Suprapubic skin (tissue), 3 donors: ENCODE results near the gene SLC24A4.

Experiments
- EP300 ChIP-seq: sonication (generic); formaldehyde crosslinking; IDR thresholded peaks from one replicate; pipeline ENCODE4 v1.6.1; 2017; ENCODE audit warnings: antibody characterized with exemption
- TF ChIP-seq, protein P1 (sequence below), 2 donors: fragments of 200-600 bp in 1 of 2; fragments of 450-650 bp in 1 of 2; sonication (generic) in 1 of 2; IDR thresholded peaks; one replicate each; pipeline ENCODE4 v1.5.1; 2016 to 2019; ENCODE audit warnings: antibody characterized with exemption in 2 of 2, mild to moderate bottlenecking in 1 of 2, moderate library complexity in 1 of 2

- TF ChIP-seq, protein P1, sequence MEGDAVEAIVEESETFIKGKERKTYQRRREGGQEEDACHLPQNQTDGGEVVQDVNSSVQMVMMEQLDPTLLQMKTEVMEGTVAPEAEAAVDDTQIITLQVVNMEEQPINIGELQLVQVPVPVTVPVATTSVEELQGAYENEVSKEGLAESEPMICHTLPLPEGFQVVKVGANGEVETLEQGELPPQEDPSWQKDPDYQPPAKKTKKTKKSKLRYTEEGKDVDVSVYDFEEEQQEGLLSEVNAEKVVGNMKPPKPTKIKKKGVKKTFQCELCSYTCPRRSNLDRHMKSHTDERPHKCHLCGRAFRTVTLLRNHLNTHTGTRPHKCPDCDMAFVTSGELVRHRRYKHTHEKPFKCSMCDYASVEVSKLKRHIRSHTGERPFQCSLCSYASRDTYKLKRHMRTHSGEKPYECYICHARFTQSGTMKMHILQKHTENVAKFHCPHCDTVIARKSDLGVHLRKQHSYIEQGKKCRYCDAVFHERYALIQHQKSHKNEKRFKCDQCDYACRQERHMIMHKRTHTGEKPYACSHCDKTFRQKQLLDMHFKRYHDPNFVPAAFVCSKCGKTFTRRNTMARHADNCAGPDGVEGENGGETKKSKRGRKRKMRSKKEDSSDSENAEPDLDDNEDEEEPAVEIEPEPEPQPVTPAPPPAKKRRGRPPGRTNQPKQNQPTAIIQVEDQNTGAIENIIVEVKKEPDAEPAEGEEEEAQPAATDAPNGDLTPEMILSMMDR (IDR thresholded peaks at IDR 0.05), result no peak
- no peak for TF ChIP-seq EP300
These were observed 194.8 kb downstream of the SLC24A4 start for GRCh38 chr14:92517761-92518160.
